Neural progenitor cell (in vitro differentiated cells): ENCODE data around the gene CYB5RL.

Source experiments
- CTCF ChIP-seq: fragments of 200-600 bp; sonication (generic); IDR thresholded peaks from 2 replicates; pipeline ENCODE4 v1.5.1; 2017; ENCODE audit warnings: antibody characterized with exemption, mild to moderate bottlenecking
- EZH2 ChIP-seq: fragments of 200-600 bp; sonication (generic); IDR thresholded peaks from 2 replicates; pipeline ENCODE4 v1.6.1; 2017; ENCODE audit warnings: antibody characterized with exemption, mild to moderate bottlenecking, moderate library complexity

GRCh38 chr1:54223441-54224202 lies 23.8 kb upstream of the CYB5RL start:
- TF ChIP-seq EZH2 (no peak), CTCF (no peak)
